SU-DHL-6 (cell line): ENCODE measurements around the gene STRIP2.

ENCODE experiments used
- EZH2phosphoT487 ChIP-seq: fragments of 200-600 bp; sonication (generic), shearing (Covaris generic); conservative IDR thresholded peaks from 2 replicates; pipeline ENCODE4 v1.6.1; 2018; ENCODE audit warnings: mild to moderate bottlenecking, antibody characterized with exemption, low read length, moderate library complexity, mixed read lengths
- TF ChIP-seq, protein P1 (sequence below): fragments of 200-600 bp; sonication (generic); IDR thresholded peaks from one replicate; pipeline ENCODE4 v1.5.1; 2017; ENCODE audit warnings: antibody characterized with exemption, mild to moderate bottlenecking, low read length, moderate library complexity; ENCODE audit not compliant: insufficient read depth, poor library complexity, severe bottlenecking

DNA sequence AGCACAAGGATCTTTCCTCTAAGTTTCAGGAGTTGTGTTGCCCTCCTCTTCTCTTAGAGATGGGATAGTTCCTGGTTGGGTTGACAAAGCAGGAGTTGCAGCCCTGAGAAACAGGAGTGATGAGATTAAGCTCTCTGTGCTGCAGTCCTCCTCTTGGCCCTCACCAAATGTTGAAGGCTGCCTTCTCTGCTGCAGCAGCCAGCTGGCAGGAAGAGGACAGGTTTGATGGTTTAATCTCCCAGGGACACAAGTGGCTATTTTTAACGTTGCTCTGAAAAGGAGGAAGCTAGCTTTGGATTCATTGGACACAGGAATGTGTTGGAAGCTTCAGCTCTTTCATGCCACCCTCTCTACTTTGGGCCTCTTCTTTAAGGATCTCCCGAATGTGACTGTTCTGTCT lies 9.4 kb downstream of the STRIP2 start:
- TF ChIP-seq, protein P1, sequence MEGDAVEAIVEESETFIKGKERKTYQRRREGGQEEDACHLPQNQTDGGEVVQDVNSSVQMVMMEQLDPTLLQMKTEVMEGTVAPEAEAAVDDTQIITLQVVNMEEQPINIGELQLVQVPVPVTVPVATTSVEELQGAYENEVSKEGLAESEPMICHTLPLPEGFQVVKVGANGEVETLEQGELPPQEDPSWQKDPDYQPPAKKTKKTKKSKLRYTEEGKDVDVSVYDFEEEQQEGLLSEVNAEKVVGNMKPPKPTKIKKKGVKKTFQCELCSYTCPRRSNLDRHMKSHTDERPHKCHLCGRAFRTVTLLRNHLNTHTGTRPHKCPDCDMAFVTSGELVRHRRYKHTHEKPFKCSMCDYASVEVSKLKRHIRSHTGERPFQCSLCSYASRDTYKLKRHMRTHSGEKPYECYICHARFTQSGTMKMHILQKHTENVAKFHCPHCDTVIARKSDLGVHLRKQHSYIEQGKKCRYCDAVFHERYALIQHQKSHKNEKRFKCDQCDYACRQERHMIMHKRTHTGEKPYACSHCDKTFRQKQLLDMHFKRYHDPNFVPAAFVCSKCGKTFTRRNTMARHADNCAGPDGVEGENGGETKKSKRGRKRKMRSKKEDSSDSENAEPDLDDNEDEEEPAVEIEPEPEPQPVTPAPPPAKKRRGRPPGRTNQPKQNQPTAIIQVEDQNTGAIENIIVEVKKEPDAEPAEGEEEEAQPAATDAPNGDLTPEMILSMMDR: no peak
- no peak for TF ChIP-seq EZH2phosphoT487
